ENCODE measurements around the gene LRRC8E. TPM values are rescaled to one million over a fixed set of nuclear protein-coding genes. Genes with fewer than 3 reads are reported as not detected.

LRRC8E gene
- total RNA-seq, 1 experiment from 2014 or later, result 0.77 TPM

GRCh38 chr19:7879111-7879807 lies 9.1 kb upstream of the LRRC8E start:
- H3K27me3 ChIP-seq (replicated peaks; ENCODE audit: insufficient read depth, low read depth, low read length, poor library complexity), result no peaks in the 10 kb centered on the region
- POLR2A ChIA-PET (ENCODE audit: low non-redundant PET), result no interaction called here
- intact Hi-C loops (cut with micrococcal nuclease; ENCODE audit: unreplicated experiment), result no loop called here
- H3K4me1 ChIP-seq (ENCODE audit: insufficient read depth, low read length, poor library complexity, severe bottlenecking), result no peaks in the 10 kb centered on the region
- CTCF ChIA-PET, result no interaction called here
- H3K9me3 ChIP-seq (ENCODE audit: low read depth, low read length, poor library complexity, severe bottlenecking), result no peaks in the 10 kb centered on the region
- H3K36me3 ChIP-seq (ENCODE audit: insufficient read depth, low read length, poor library complexity, severe bottlenecking), result no peaks in the 10 kb centered on the region
- no peak for TF ChIP-seq CTCF (conservative IDR thresholded peaks at IDR 0.05; ENCODE audit: low read depth, low read length)
- TF ChIP-seq EZH2 (IDR thresholded peaks at IDR 0.05; ENCODE audit: borderline replicate concordance, low read depth, low read length, poor library complexity, severe bottlenecking), result no peak
- no peak overlapping the region for H3K27ac ChIP-seq (ENCODE audit: low read depth, low read length, poor library complexity, severe bottlenecking)
- no peak for DNase-seq (ENCODE audit: low spot score)
- H3K4me3 ChIP-seq (ENCODE audit: low read depth, low read length, poor library complexity, severe bottlenecking), result no peak overlapping the region
- no TSS peak for BruUV-seq (replicated peaks)

- no peaks in the 10 kb centered on the region for H3K4me1 ChIP-seq (ENCODE audit: insufficient read depth, low read length, poor library complexity, severe bottlenecking)
- no peak overlapping the region for H3K4me3 ChIP-seq (ENCODE audit: low read depth, low read length, poor library complexity, severe bottlenecking)
- H3K36me3 ChIP-seq (ENCODE audit: insufficient read depth, low read length, poor library complexity, severe bottlenecking), result no peaks in the 10 kb centered on the region
- no peaks in the 10 kb centered on the region for H3K27me3 ChIP-seq (replicated peaks; ENCODE audit: insufficient read depth, low read depth, low read length, poor library complexity)
- no peaks in the 10 kb centered on the region for H3K9me3 ChIP-seq (ENCODE audit: low read depth, low read length, poor library complexity, severe bottlenecking)
- TF ChIP-seq CTCF (conservative IDR thresholded peaks at IDR 0.05; ENCODE audit: low read depth, low read length) (no peak), EZH2 (IDR thresholded peaks at IDR 0.05; ENCODE audit: borderline replicate concordance, low read depth, low read length, poor library complexity, severe bottlenecking) (no peak)
- DNase-seq (ENCODE audit: low spot score), result peak; percentile 37
- intact Hi-C loops (cut with micrococcal nuclease; ENCODE audit: unreplicated experiment), result no loop called here
- H3K27ac ChIP-seq (ENCODE audit: low read depth, low read length, poor library complexity, severe bottlenecking), result no peak overlapping the region
- POLR2A ChIA-PET (ENCODE audit: low non-redundant PET), result no interaction called here
- BruUV-seq (replicated peaks), result no TSS peak
- CTCF ChIA-PET, result no interaction called here
These were observed 8.5 kb upstream of the LRRC8E start for GRCh38 chr19:7879836-7880235.

GRCh38 chr19:7881910-7882309 lies 6.4 kb upstream of the LRRC8E start:
- no peak for TF ChIP-seq EZH2 (IDR thresholded peaks at IDR 0.05; ENCODE audit: borderline replicate concordance, low read depth, low read length, poor library complexity, severe bottlenecking)

GRCh38 chr19:7883105-7883504 lies 5.2 kb upstream of the LRRC8E start:
- Histone ChIP-seq H3K4me1 (ENCODE audit: insufficient read depth, low read length, poor library complexity, severe bottlenecking) (no peaks in the 10 kb centered on the region), H3K27ac (ENCODE audit: low read depth, low read length, poor library complexity, severe bottlenecking) (no peak overlapping the region), H3K4me3 (ENCODE audit: low read depth, low read length, poor library complexity, severe bottlenecking) (no peak overlapping the region), H3K9me3 (ENCODE audit: low read depth, low read length, poor library complexity, severe bottlenecking) (no peaks in the 10 kb centered on the region), H3K36me3 (ENCODE audit: insufficient read depth, low read length, poor library complexity, severe bottlenecking) (no peaks in the 10 kb centered on the region), H3K27me3 (replicated peaks; ENCODE audit: insufficient read depth, low read depth, low read length, poor library complexity) (no peaks in the 10 kb centered on the region)
- POLR2A ChIA-PET (ENCODE audit: low non-redundant PET), result no interaction called here
- intact Hi-C loops (cut with micrococcal nuclease; ENCODE audit: unreplicated experiment), result no loop called here
- no peak for TF ChIP-seq CTCF (conservative IDR thresholded peaks at IDR 0.05; ENCODE audit: low read depth, low read length)
- TF ChIP-seq EZH2 (IDR thresholded peaks at IDR 0.05; ENCODE audit: borderline replicate concordance, low read depth, low read length, poor library complexity, severe bottlenecking), result no peak
- no TSS peak for BruUV-seq (replicated peaks)
- CTCF ChIA-PET, result interaction anchor here (0.6 to 0.8 kb wide), 2 partner anchors 14 to 61 kb away, joined by 6 to 9 read pairs; no protein-coding TSS in a partner anchor
- DNase-seq (ENCODE audit: low spot score), result no peak

More at GRCh38 chr19:7881910-7882309, 6.4 kb upstream of the LRRC8E start:
- no peak for DNase-seq (ENCODE audit: low spot score)
- Histone ChIP-seq H3K36me3 (ENCODE audit: insufficient read depth, low read length, poor library complexity, severe bottlenecking) (no peaks in the 10 kb centered on the region), H3K27me3 (replicated peaks; ENCODE audit: insufficient read depth, low read depth, low read length, poor library complexity) (no peaks in the 10 kb centered on the region), H3K27ac (ENCODE audit: low read depth, low read length, poor library complexity, severe bottlenecking) (no peak overlapping the region), H3K4me3 (ENCODE audit: low read depth, low read length, poor library complexity, severe bottlenecking) (no peak overlapping the region), H3K4me1 (ENCODE audit: insufficient read depth, low read length, poor library complexity, severe bottlenecking) (no peaks in the 10 kb centered on the region), H3K9me3 (ENCODE audit: low read depth, low read length, poor library complexity, severe bottlenecking) (no peaks in the 10 kb centered on the region)
- intact Hi-C loops (cut with micrococcal nuclease; ENCODE audit: unreplicated experiment), result no loop called here
- BruUV-seq (replicated peaks), result no TSS peak
- CTCF ChIA-PET, result no interaction called here
- POLR2A ChIA-PET (ENCODE audit: low non-redundant PET), result no interaction called here

All from A673 (cell line).